Naive thymus-derived CD8-positive, alpha-beta T cell (primary cell): Measurements from ENCODE around the gene PNPLA7. TPM values are rescaled to one million over a fixed set of nuclear protein-coding genes. Genes with fewer than 3 reads are reported as not detected.

Experiments used
- ATAC-seq, 2 donors: fragments of 150-1000 bp; cut with Tn5 transposase in 1 of 2; sonication (Bioruptor Pico), chemical (Tn5 transposase) in 1 of 2; 1 replicate in 1 of 2; 2 replicates in 1 of 2; pipeline ENCODE4 v1.10.0; 2021; ENCODE audit warnings: mild to moderate bottlenecking in 2 of 2, moderate library complexity in 2 of 2
- POLR2A ChIA-PET: fragments of 350-600 bp; sonication (Branson Sonifier 250); formaldehyde crosslinking; loops from one replicate; lab custom pipeline; 2021; ENCODE audit warnings: antibody characterized with exemption; lab: Charles Lee
- DNase-seq, 10 donors: peaks; one replicate each; pipeline versions ENCODE4 v3.0.0 to v3.0.0-alpha.2; 2020 to 2022
- H3K27ac Mint-ChIP-seq, 10 donors: one replicate each; pipeline ENCODE4 v1.8.0; 2020 to 2022; ENCODE audit warnings: mild to moderate bottlenecking in 10 of 10, mixed read lengths in 10 of 10, moderate library complexity in 4 of 10, inconsistent platforms in 1 of 10
- H3K27me3 Mint-ChIP-seq, 5 donors: one replicate each; pipeline ENCODE4 v1.8.0; 2021 to 2022; ENCODE audit warnings: mixed read lengths in 5 of 5
- H3K36me3 Mint-ChIP-seq, 3 donors: one replicate each; pipeline ENCODE4 v1.8.0; 2020 to 2022; ENCODE audit warnings: mixed read lengths in 3 of 3, mild to moderate bottlenecking in 2 of 3, inconsistent platforms in 1 of 3
- H3K4me1 Mint-ChIP-seq, 4 donors: one replicate each; pipeline ENCODE4 v1.8.0; 2021 to 2022; ENCODE audit warnings: mixed read lengths in 4 of 4
- H3K4me3 Mint-ChIP-seq, 10 donors: one replicate each; pipeline ENCODE4 v1.8.0; 2020 to 2022; ENCODE audit warnings: mild to moderate bottlenecking in 10 of 10, mixed read lengths in 10 of 10, moderate library complexity in 6 of 10, inconsistent platforms in 1 of 10
- H3K9me3 Mint-ChIP-seq, 9 donors: one replicate each; pipeline ENCODE4 v1.8.0; 2020 to 2022; ENCODE audit warnings: mixed read lengths in 9 of 9, mild to moderate bottlenecking in 3 of 9, inconsistent platforms in 1 of 9, moderate library complexity in 1 of 9
- polyA plus RNA-seq, 3 donors: library from polyadenylated mRNA; unstranded; fragments of 300-500 nt; fragmentation: Illumina TruSeq; gene quantifications; one replicate each; pipeline ENCODE4 v1.2.3, GENCODE V29; 2021
- total RNA-seq, 8 experiments: library from RNA in 2 of 8; stranded (reverse) in 2 of 8; gene quantifications; one replicate each; pipeline ENCODE4 v1.2.3 and lab custom pipeline; 2021 to 2026

Gene PNPLA7
- total and polyA plus RNA-seq, 5 experiments from 2014 or later: 1.2 to 15.7 (median 2.3) TPM

DNA sequence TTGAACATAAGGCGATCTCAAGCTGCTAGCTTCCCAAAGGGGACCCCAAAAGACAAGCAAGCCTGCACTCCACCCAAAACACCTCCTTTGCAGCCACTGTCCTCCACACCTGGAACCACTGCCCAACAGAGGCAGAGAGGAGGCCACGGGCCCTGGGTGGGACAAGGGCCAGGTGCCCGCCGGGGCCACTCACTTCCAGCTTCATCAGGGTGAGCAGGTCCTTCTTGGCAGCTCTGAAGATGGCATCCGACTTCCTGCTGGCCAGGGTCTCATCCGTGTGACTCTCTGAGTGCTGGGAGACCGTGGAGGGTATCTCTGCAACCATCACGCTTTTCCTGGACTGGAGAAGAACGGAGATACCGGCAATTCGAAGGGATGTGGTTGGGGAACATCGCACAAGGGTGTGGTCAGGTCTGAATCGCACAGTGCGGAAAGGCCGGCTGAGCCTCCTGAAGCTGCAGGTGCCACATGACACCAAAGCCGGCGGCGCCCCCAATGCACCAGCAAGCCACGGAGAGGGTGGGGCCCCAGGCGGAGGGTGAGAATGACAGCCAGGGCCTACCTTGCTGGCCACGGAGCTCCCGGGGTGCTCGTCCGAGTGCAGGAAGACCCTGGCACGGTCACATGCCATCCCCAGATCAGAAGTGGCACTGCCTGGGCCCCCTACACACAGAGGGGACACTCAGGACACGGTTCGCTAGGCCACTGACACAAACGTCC is 44.6 kb downstream of the PNPLA7 start:
- Mint-ChIP-seq H3K36me3 (peaks cover 0 to 2% (median 0%) of the 10 kb centered on the region in 3 donors), H3K4me3 (no peak overlapping the region), H3K4me1 (peaks cover 2 to 18% (median 6%) of the 10 kb centered on the region in 4 donors), H3K9me3 (peaks cover 0 to 10% (median 0%) of the 10 kb centered on the region in 9 donors), H3K27ac (no peak overlapping the region), H3K27me3 (no peaks in the 10 kb centered on the region)
- ATAC-seq: no peak
- no peak for DNase-seq
- POLR2A ChIA-PET: interaction anchor here (0.6 kb wide), 1 partner anchor 22 kb away, joined by 3 read pairs; no protein-coding TSS in a partner anchor

DNA sequence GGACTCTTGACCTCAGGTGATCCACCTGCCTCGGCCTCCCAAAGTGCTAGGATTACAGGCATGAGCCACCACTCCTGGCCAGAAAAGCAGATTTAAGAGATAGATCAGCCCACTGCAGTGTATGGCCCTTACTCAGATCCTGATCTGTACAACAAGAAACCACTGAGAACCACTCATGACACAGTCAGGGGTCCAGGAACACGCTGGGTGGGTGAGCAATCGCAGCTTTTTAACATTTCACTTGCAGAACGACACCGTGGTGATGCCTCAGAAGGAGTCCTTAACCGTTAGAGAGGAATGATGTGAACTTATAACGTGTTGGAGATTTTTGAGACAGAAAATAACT is 45.8 kb downstream of the PNPLA7 start:
- ATAC-seq: no peak
- Mint-ChIP-seq H3K27ac (peak overlapping the region in 2 of 10 donors; percentile 32 to 40), H3K9me3 (peaks cover 0 to 10% (median 0%) of the 10 kb centered on the region in 9 donors), H3K4me3 (no peak overlapping the region), H3K4me1 (peaks cover 2 to 18% (median 4%) of the 10 kb centered on the region in 4 donors), H3K36me3 (peaks cover 0 to 2% (median 0%) of the 10 kb centered on the region in 3 donors), H3K27me3 (no peaks in the 10 kb centered on the region)
- POLR2A ChIA-PET: interaction anchor here (0.7 kb wide), 1 partner anchor 268 kb away, joined by 3 read pairs; no protein-coding TSS in a partner anchor
- DNase-seq: no peak

DNA sequence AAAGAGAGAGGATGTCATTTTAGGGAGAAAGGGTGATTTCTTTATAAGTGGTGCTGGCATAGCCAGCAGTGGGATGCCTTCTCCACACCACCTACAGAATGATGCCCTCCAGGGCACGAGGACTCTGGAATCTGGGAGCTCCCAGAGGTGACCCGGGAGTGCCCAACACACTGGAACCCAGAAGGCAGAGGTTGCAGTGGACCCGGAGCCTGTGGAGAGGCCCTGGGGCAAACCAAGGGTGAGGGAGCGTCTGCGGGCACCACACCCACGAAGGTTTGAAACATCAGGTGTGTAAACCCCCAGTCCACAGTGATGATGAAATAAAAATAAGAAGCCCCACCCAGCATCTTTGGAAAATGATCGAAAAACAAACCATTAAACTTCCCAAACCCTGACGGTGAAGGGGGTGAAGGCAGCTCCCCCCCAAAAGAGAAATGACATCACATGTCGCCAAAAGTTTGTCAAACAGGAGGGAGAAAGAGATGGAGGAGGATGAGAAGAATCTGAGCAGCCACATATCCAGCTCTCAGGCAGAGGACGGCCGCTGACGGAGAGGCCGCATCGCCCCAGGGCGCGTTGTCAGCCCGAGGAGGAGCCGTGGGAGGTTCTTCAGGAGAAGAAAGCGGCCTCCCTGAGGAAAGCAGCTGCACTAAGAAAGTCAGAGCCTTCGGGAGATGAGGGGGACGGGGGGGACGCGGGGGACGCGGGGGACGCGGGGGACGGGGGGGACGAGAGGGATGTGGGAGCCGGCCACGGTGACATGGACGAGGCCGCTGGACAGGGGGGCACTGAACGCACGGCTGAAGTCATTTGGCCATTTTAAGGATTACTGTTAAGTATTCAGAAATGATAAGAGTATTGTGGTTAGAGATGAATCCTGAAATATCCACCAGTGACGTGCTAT is 47.9 kb downstream of the PNPLA7 start:
- H3K27ac Mint-ChIP-seq: peak overlapping the region in 7 of 10 donors; percentile 29 to 98 (median 69)
- H3K36me3 Mint-ChIP-seq: peaks cover 0 to 2% (median 0%) of the 10 kb centered on the region in 3 donors
- H3K27me3 Mint-ChIP-seq: no peaks in the 10 kb centered on the region
- POLR2A ChIA-PET: no interaction called here
- ATAC-seq (peak in 1 of 2 donors; percentile 39), DNase-seq (peak in 2 of 10 donors; percentile 21 to 30)
- H3K4me1 Mint-ChIP-seq: peaks cover 2 to 18% (median 4%) of the 10 kb centered on the region in 4 donors
- peak overlapping the region in 5 of 10 donors; percentile 26 to 83 (median 28) for H3K4me3 Mint-ChIP-seq
- peaks cover 0 to 10% (median 0%) of the 10 kb centered on the region in 9 donors for H3K9me3 Mint-ChIP-seq

DNA sequence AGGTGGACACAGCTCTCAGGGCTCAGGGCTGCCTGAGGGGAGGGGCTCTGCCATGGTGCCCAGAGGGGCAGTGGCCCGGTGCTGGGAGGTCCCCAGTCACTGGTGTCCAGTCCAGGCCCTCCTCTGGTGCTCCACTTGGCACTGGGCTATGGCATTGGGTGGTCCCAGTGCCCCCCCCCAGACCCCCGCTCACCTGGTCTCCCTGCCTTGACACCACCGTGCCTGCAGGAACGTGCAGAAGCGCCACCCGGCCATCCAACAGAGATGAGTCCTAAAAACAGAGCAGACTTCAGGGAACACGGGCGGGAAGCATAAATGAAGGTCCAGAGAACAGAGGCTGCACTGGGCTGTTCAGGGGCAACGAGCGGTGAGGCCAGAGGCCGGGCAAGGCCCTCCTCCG is 48.7 kb downstream of the PNPLA7 start:
- Mint-ChIP-seq H3K4me3 (peak overlapping the region in 1 of 10 donors; percentile 28), H3K36me3 (peaks cover 0 to 2% (median 0%) of the 10 kb centered on the region in 3 donors), H3K9me3 (peaks cover 0 to 10% (median 0%) of the 10 kb centered on the region in 9 donors), H3K27me3 (no peaks in the 10 kb centered on the region), H3K4me1 (peaks cover 2 to 18% (median 4%) of the 10 kb centered on the region in 4 donors), H3K27ac (peak overlapping the region in 4 of 10 donors; percentile 59 to 98 (median 80))
- ATAC-seq: no peak
- DNase-seq: no peak
- POLR2A ChIA-PET: no interaction called here

DNA sequence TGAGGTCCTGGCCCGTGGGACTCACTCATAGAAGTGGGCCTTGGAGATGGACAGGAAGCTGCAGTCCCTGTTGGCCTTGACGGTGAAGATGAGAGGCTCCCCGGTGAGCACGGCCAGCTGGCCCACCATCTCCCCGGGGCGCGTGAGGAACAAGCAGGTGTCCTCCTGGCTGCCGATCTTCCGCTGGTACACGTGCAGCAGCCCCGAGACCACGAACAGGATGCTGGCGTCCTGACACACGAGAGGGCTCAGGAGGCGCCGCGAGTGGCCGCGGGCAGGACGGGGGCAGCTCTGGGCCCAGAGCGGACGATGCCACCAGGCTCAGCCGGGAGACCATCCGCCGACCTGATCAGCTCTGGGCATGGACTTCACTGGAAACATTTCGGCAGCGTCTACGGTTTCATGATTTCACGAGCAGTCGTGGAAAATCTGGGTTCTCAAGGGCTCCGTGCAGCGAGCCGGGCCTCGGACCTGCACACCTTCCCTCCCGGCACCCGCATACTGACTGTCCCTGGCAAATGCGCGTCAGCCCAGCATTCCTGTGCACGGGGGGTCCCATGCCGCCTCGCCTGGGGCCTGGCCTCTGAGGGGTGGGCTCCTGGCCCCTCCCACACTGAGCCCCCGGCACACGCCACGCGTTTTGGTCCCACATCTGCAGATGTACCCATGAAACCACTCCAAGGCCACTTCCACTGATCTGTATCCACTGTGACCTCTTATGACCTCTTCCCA is 49.4 kb downstream of the PNPLA7 start:
- DNase-seq: no peak
- Mint-ChIP-seq H3K27ac (no peak overlapping the region), H3K27me3 (no peaks in the 10 kb centered on the region), H3K36me3 (peaks cover 0 to 2% (median 0%) of the 10 kb centered on the region in 3 donors), H3K4me3 (no peak overlapping the region), H3K9me3 (peaks cover 0 to 10% (median 0%) of the 10 kb centered on the region in 9 donors), H3K4me1 (peaks cover 2 to 18% (median 4%) of the 10 kb centered on the region in 4 donors)
- no peak for ATAC-seq
- POLR2A ChIA-PET: no interaction called here

DNA sequence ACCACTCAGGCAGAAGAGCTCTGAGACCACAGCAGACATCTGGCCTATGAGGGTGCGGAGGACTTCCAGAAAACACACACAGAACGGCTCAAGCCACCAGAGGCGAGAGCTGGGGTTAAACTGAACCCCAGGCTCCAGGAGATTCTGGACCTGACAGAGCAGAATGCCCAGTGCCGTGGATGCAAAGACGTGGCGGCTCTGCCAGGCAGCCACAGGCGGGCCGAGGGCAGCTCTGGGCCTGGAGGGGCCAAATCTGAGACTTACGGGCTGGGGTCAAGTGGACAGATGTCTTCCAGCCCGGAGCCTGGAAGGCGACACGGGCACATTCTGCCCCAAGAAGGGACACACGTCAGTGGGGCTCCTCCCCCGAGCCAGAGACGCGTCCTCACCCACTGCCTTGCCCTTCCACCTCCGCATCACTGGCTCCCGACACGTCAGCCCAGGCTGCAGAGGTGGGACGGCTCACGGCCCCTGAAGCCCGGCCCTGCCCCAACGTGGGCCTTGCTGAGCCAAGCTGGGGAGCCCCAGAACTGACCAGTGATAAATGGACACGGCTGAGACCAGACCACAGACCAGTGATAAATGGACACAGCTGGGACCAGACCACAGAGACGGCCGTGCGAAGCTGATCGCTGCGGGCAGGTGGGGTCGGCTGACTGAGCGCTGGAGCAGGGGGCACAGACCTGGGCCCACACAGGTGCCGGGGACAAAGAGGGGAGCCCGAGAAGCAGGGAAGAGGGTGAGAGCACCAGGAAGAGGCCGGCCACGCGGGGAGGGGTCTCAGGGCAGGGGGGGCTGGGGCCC is 50.1 kb downstream of the PNPLA7 start:
- DNase-seq: no peak
- H3K4me1 Mint-ChIP-seq: peaks cover 2 to 18% (median 4%) of the 10 kb centered on the region in 4 donors
- H3K36me3 Mint-ChIP-seq: peaks cover 0 to 2% (median 0%) of the 10 kb centered on the region in 3 donors
- H3K4me3 Mint-ChIP-seq: no peak overlapping the region
- H3K27ac Mint-ChIP-seq: no peak overlapping the region
- no peak for ATAC-seq
- POLR2A ChIA-PET: no interaction called here
- H3K27me3 Mint-ChIP-seq: no peaks in the 10 kb centered on the region
- H3K9me3 Mint-ChIP-seq: peaks cover 0 to 10% (median 0%) of the 10 kb centered on the region in 9 donors

DNA sequence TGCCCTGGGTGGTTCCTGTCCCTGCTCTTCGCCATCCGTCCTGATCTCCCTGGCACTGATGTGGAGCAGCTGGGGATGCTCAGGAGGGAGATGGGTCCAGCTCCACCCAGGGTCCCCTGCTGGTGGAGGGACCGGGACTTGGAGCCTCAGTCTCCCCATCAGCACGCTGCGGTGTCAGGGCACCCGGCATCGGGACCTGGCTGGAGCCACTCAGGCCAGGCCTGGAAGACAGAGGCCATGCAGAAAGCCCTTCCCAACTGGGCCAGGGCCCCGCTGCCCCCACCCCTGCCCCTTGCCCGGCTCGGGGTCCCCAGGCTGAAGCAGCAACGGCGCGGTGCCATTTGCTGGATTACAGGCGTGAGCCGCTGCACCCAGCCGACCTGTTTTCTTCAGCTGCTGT is 50.8 kb downstream of the PNPLA7 start:
- no peak overlapping the region for H3K4me3 Mint-ChIP-seq
- peaks cover 2 to 21% (median 4%) of the 10 kb centered on the region in 4 donors for H3K4me1 Mint-ChIP-seq
- ATAC-seq (no peak), DNase-seq (no peak)
- peaks cover 0 to 2% (median 0%) of the 10 kb centered on the region in 3 donors for H3K36me3 Mint-ChIP-seq
- no peaks in the 10 kb centered on the region for H3K27me3 Mint-ChIP-seq
- POLR2A ChIA-PET: no interaction called here
- H3K9me3 Mint-ChIP-seq: peaks cover 0 to 10% (median 0%) of the 10 kb centered on the region in 9 donors
- H3K27ac Mint-ChIP-seq: no peak overlapping the region

DNA sequence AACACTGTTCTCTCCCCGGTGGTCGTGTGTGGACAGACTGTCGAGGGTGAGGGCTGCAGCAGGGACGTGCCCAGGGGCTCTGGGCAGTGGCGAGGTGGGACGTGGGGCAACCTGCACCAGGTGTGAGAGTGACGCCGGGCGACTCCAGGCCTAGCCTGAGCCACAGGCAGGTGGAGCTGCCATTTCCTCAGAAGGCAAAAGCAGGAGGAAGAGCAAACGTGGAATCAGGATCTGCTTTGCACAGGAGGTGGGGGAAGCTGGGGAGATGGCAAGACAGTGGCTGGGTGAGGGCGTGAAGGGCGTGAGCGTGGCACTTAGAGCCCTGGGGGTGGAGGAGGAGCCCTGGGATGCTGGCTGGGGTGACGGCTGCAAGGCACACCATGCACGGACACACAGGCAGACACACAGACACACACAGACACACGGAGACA is 51.5 kb downstream of the PNPLA7 start:
- DNase-seq (no peak), ATAC-seq (no peak)
- Mint-ChIP-seq H3K9me3 (peaks cover 0 to 10% (median 0%) of the 10 kb centered on the region in 9 donors), H3K4me3 (no peak overlapping the region), H3K36me3 (peaks cover 0 to 2% (median 0%) of the 10 kb centered on the region in 3 donors), H3K4me1 (peaks cover 2 to 26% (median 7%) of the 10 kb centered on the region in 4 donors), H3K27me3 (no peaks in the 10 kb centered on the region), H3K27ac (peak overlapping the region in 1 of 10 donors; percentile 41)
- POLR2A ChIA-PET: no interaction called here

DNA sequence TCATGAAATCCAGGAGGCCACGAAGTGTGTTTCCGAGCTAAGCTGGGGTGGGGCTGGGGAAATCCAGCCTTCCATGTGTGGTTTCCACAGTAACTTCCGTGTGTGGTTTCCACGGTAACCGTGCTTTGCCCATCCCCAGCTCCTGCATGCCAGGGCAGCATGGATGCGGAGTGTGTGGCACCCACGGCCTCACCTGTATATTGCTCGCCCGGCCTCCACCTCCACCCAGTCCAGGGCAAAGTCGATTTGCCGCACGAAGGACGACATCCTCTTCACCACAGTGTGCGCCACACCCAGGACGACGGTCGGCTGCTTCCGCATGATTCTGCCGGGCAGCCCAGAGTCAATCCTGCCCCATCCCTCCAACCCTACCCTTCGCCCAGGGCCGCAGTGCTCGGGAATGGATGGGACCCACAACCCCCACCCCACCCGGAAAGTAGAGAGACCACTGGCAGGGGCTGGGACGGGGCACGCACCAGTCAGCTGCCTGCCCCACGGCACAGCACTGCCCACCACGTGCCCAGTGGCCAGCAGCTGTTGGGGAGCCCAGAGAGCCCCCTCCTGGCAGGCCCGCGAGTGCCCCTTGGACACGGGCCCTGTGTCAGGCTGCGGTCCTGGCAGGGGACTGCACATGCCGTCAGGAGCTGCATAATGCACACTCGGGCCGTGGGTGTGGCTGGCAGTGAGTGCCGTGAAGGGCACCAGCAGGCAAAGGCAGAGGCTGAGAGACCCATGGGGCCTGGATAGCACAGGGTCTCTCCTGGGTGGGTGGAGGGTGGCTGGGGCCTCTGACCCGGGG is 52.1 kb downstream of the PNPLA7 start:
- H3K4me3 Mint-ChIP-seq: no peak overlapping the region

DNA sequence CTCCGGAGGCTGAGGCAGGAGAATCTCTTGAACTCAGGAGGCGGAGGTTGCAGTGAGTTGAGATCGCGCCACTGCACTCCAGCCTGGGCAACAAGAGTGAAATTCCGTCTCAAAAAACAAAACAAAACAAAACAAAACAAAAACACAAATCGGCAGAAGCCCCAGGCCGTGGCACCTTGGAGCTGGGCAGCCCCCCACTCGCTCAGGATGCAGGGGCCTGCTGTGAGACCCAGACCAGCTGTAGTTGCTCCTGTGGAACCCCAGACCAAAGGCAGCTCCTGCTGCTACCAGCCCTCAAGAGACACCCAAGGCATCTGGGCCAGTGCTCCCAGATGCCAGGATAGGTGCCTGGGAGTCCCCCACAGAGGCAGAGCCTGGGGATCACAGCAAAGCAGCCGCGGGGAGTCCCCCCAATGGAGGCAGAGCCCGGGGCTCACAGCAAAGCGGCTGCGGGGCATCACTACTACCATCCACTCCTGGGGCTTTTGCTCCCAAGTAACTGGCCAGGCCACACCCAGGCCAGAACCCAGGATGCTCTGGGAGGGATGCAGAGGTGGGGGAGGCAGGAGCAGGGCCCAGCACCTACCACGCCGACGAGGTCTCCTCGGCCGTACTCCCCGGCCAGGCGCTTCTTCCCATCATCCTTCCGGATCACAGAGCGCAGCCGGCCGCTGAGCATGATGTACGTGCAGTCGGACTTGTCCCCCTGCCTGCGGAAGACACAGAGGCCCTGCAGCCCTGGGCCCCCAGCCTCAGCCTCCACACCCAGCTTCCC is 53.4 kb downstream of the PNPLA7 start:
- H3K4me1 Mint-ChIP-seq: peaks cover 2 to 12% (median 6%) of the 10 kb centered on the region in 4 donors
- no peak for DNase-seq
- peaks cover 0 to 2% (median 0%) of the 10 kb centered on the region in 9 donors for H3K9me3 Mint-ChIP-seq
- no peaks in the 10 kb centered on the region for H3K27me3 Mint-ChIP-seq
- no peak for ATAC-seq
- no peak overlapping the region for H3K27ac Mint-ChIP-seq
- H3K4me3 Mint-ChIP-seq: no peak overlapping the region
- POLR2A ChIA-PET: no interaction called here
- H3K36me3 Mint-ChIP-seq: no peaks in the 10 kb centered on the region

More for the DNA sequence above, 52.1 kb downstream of the PNPLA7 start:
- ATAC-seq (no peak), DNase-seq (no peak)
- Mint-ChIP-seq H3K27ac (no peak overlapping the region), H3K4me1 (peaks cover 2 to 25% (median 6%) of the 10 kb centered on the region in 4 donors), H3K36me3 (peaks cover 0 to 2% (median 0%) of the 10 kb centered on the region in 3 donors), H3K27me3 (no peaks in the 10 kb centered on the region), H3K9me3 (peaks cover 0 to 10% (median 0%) of the 10 kb centered on the region in 9 donors)
- POLR2A ChIA-PET: no interaction called here
